Left ventricle myocardium superior (tissue), 1 donor: Measurements from ENCODE around the gene DCAF7. TPM values are rescaled to one million over a fixed set of nuclear protein-coding genes. Genes with fewer than 3 reads are reported as not detected.
A peak's percentile ranks its signal among the peaks of the same experiment; 100 is the strongest.

Experiments used
- ATAC-seq: fragments of 200-7000 bp; cut with Tn5 transposase; one replicate; pipeline ENCODE4 v1.9.1; 2020; ENCODE audit warnings: mild to moderate bottlenecking, moderate library complexity
- DNase-seq: peaks from one replicate; pipeline ENCODE4 v3.0.0-alpha.2; 2020
- intact Hi-C: fragments of 100-400 bp; cut with micrococcal nuclease; formaldehyde crosslinking; loops from one replicate; pipeline ENCODE4 v1.11.0; 2022
- total RNA-seq: library from RNA; stranded (reverse); fragmentation: NEBNext Ultra II Directional; extraction: Animal tissue kit (Norgen Biotek cat#: 25700); gene quantifications from one replicate; pipeline ENCODE4 v1.2.1, GENCODE V29; 2021
- donor health status: DM: no; HTN: yes; CAD: no; lungs with severe emphysema.

The DCAF7 gene
- total RNA-seq, 1 donor from 2014 or later, result 45.0 TPM

GRCh38 chr17:63573634-63574033 is 23.4 kb downstream of the DCAF7 start:
- ATAC-seq (no peak), DNase-seq (no peak)
- intact Hi-C loops, result no loop called here

DNA sequence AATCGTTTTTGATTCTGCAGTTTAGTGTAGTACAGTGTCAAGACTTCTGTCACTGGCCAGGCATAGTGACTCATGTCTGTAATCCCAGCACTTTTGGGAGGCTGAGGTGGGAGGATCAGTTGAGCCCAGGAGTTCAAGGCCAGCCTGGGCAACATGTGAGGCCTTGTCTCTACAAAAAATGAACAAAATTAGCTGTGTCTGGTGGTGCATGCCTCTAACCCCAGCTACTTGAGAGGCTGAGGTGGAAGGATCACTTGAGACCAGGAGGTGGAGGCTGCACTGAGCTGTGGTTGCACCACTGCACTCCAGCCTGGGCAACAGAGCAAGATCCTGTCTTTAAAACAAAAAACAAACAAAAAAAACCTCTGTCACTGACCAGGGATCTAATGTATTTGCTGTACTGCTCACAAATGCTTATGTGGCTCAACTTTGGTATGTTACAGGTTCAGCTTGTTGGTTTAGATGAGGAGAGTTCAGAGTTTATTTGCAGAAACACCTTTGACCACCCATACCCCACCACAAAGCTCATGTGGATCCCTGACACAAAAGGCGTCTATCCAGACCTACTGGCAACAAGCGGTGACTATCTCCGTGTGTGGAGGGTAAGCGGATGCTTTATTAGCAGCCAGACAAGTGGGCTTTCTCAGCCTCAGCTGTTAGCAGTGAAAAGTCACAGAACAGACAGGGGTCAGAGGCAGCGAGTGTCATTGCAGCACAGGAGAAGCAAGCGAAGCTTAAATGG is 27.9 kb downstream of the DCAF7 start:
- intact Hi-C loops, result no loop called here
- ATAC-seq, result no peak
- no peak for DNase-seq

DNA sequence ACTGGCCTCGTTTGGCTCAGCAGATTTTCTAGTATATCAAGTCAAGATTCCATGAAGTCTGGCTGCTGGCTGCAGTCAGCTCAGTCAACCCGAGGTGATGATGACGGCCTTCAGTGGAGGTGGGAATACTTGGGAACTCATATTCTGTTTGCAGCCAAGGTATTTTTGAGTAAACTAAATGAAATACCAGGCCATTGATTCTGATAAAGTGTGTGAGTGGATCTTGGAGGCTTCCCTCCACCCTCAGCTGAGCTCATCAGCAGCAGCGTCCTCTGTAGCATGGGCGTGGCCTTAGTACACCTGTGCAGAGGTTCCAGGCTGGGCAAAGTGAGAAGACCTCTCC is 28.5 kb downstream of the DCAF7 start:
- ATAC-seq, result no peak

GRCh38 chr17:63579633-63580032 is 29.4 kb downstream of the DCAF7 start:
- intact Hi-C loops, result no loop called here
- ATAC-seq (no peak), DNase-seq (no peak)

More for the DNA sequence above, 28.5 kb downstream of the DCAF7 start:
- DNase-seq, result no peak
- intact Hi-C loops, result no loop called here

- no peak for ATAC-seq
- intact Hi-C loops, result no loop called here
- DNase-seq, result no peak
Measured at GRCh38 chr17:63587770-63588169, 37.5 kb downstream of the DCAF7 start.

GRCh38 chr17:63588797-63589196 is 38.5 kb downstream of the DCAF7 start:
- DNase-seq, result no peak
- intact Hi-C loops, result no loop called here
- ATAC-seq, result no peak

DNA sequence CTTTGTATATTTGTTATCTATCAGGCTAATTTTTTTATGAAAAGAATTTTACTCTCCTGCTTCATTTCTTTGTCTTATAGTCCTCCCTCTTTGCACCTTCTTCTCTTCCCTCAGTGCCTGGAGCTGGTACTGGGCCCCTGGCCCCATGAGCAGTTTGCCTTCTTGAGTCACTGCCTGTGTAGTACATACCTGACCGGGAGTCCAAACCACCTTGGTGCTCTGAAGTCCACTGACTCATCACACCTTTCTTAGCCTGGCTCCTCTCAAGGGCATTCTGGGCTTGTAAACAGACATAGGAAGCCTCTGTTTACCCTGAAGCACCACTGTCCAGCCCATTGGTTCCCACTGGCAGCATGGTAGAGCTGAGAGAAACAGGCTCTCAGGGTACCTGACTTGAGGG is 39.4 kb downstream of the DCAF7 start:
- intact Hi-C loops, result no loop called here
- ATAC-seq, result no peak

GRCh38 chr17:63592797-63593196 is 42.5 kb downstream of the DCAF7 start:
- intact Hi-C loops, result no loop called here
- DNase-seq, result no peak
- no peak for ATAC-seq

More for the DNA sequence above, 39.4 kb downstream of the DCAF7 start:
- DNase-seq, result no peak

DNA sequence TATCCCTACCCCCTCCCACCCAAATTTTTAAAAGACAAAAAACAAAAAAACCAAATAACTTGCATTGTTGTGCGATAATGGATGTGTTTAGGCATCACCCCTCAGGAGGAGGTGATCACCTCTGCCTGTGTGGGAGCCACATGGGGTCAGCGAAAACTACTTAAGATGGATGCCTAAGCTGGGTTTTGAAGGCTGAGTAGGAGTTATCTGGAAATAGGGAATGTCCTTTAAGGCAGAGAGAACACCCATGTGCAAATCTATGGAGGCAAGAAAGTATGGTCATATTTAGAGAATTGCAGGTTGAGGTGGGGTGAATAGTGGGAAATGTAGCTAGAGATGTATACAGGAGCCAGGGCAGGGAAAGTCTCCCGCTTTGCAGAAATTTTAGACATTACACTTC is 44.9 kb downstream of the DCAF7 start:
- DNase-seq, result no peak
- intact Hi-C loops, result no loop called here
- ATAC-seq, result no peak

- no peak for ATAC-seq
- no peak for DNase-seq
- intact Hi-C loops, result no loop called here
Measured at GRCh38 chr17:63596856-63597586, 46.7 kb downstream of the DCAF7 start.

- no peak for ATAC-seq
- DNase-seq, result no peak
- intact Hi-C loops, result no loop called here
Measured at GRCh38 chr17:63598281-63598680, 48.0 kb downstream of the DCAF7 start.

GRCh38 chr17:63600569-63601438 is 50.5 kb downstream of the DCAF7 start, which contains the start of gene TACO1:
Gene TACO1 (plus strand): TSS chr17:63600895. CDS start chr17:63601084, 189 bp downstream.
- DNase-seq (peak; percentile 87), ATAC-seq (peak; percentile 98)
- intact Hi-C loops, result no loop called here

- ATAC-seq (peak; percentile 4), DNase-seq (no peak)
- intact Hi-C loops, result no loop called here
Measured at GRCh38 chr17:63601439-63602371, 51.4 kb downstream of the DCAF7 start.

DNA sequence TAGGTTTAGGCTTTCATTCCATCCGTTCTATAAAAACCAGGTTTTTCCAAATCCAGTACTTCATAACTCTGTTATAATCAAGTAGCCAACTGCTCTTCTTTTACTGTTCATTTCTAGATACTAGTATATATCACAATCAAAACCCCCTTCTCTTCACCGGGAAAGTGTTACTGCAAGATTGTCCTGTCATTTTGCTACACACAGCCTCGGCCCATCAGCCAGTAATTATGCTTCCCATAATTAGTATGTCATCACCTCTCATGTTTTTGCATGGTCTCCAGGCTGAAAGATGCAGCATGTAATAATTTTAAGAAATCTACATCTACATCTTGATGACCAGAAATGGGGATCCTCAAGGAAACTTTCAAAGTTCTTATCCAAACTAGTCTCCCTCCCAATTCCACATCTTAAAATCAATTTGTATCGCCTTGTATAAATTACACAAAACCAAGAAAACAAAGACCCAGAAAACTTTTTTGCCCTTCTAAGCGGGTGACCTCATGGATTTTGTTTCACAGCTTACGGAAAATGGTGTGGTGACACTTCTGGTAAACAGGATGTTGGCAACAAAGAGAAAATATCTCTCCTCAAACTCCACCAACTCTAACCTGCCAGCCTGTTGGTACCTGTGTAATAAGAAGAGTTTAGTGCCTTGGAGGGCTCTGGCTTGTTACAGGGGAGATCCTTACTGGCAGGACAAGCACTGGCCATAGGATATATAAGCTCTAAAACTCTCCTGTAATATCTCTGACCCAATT is 59.7 kb downstream of the DCAF7 start:
- intact Hi-C loops, result loop anchor here (5.0 kb wide), 1 partner anchor 183 kb away; no protein-coding TSS in a partner anchor
- no peak for ATAC-seq
- no peak for DNase-seq

DNA sequence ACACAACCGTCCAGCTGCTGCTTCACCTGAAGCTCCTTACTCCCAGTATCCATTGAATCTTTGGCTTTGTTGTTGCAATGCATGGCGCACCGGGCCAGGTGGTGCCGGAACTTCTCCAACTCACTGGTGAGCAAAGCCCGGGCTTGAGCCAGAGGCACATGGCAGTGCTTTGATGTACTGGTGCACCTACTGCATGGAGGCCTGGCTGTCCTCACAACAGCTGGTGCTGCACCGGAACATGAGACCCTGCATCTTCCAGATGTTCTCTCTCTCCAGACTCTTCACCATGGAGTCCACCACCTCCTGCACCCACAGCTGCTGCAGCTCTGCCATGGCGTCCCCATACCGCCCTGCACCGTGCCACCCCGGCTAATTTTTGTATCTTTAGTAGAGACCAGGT is 60.6 kb downstream of the DCAF7 start:
- DNase-seq (no peak), ATAC-seq (no peak)
- intact Hi-C loops, result loop anchor here (5.0 kb wide), 1 partner anchor 184 kb away; no protein-coding TSS in a partner anchor

DNA sequence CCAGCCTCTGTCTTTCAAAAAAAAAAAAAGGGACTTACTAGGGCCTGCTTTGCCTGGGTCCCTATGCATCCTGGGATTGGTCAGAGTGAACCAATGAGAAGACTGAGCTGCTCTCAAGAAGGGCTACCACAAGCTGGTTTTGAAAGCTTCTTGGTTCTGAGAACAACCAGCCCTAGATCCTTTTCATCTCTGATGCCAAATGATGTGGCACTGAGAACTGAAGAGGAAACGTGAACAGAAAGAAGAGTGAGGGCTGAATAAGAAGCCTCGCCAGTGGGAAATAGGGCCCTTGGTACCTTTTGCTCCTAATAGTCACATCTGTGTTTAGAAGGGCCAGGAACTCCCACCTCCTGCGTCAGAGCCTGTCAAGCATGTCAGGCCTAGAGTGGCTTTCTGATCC is 61.1 kb downstream of the DCAF7 start:
- no peak for DNase-seq
- intact Hi-C loops, result loop anchor here (5.0 kb wide), 1 partner anchor 184 kb away; no protein-coding TSS in a partner anchor
- ATAC-seq, result no peak

- ATAC-seq (no peak), DNase-seq (no peak)
- intact Hi-C loops, result loop anchor here (5.0 kb wide), 1 partner anchor 186 kb away; no protein-coding TSS in a partner anchor
Measured at GRCh38 chr17:63613663-63614062, 63.4 kb downstream of the DCAF7 start.

DNA sequence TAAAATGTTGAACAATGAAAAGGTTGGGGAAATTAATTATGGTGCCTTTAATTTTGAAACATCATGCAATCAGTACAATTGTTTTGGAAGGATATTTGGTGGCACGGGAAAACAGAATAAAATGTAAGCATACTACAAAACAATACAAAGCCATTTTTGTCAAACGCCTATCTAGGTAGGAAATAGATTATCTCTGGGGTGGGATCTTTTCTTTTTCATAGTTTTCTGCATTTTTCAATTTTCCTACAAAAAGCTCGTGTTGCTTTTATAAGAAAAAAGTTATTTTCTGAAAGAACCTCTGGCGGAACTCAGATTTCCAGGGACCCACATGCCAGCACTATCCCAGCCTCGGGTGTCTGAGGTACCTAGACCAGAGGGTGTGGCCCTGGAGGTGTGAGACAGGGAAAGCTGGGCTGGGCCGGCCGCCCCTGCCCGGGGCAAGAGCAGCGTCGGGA is 71.0 kb downstream of the DCAF7 start:
- ATAC-seq (no peak), DNase-seq (no peak)
- intact Hi-C loops, result no loop called here
